ENCODE results near the gene KCNQ1.

The KCNQ1 gene

GRCh38 chr11:2575591-2576051 lies 130.8 kb downstream of the KCNQ1 start:
- TF ChIP-seq CTCF (IDR thresholded peaks at IDR 0.05; ENCODE audit: insufficient read depth, missing control alignments) = no peak
- no peak for DNase-seq (ENCODE audit: insufficient read length, low spot score)
- FAIRE-seq = no peak

GRCh38 chr11:2576111-2576510 lies 131.3 kb downstream of the KCNQ1 start:
- FAIRE-seq (no peak), DNase-seq (ENCODE audit: insufficient read length, low spot score) (no peak)
- no peak for TF ChIP-seq CTCF (IDR thresholded peaks at IDR 0.05; ENCODE audit: insufficient read depth, missing control alignments)

- no peak for DNase-seq (ENCODE audit: insufficient read length, low spot score)
Measured at GRCh38 chr11:2576549-2576948, 131.7 kb downstream of the KCNQ1 start.

GRCh38 chr11:2577031-2577990 lies 132.5 kb downstream of the KCNQ1 start:
- FAIRE-seq = no peak
- no peak for DNase-seq (ENCODE audit: insufficient read length, low spot score)
- TF ChIP-seq CTCF (IDR thresholded peaks at IDR 0.05; ENCODE audit: insufficient read depth, missing control alignments) = no peak

More at GRCh38 chr11:2576549-2576948, 131.7 kb downstream of the KCNQ1 start:
- no peak for FAIRE-seq
- TF ChIP-seq CTCF (IDR thresholded peaks at IDR 0.05; ENCODE audit: insufficient read depth, missing control alignments) = no peak

- DNase-seq (ENCODE audit: insufficient read length, low spot score) = no peak
- FAIRE-seq = no peak
- TF ChIP-seq CTCF (IDR thresholded peaks at IDR 0.05; ENCODE audit: insufficient read depth, missing control alignments) = no peak
Measured at GRCh38 chr11:2577991-2578928, 133.5 kb downstream of the KCNQ1 start.

GRCh38 chr11:2578929-2579270 lies 134.1 kb downstream of the KCNQ1 start:
- DNase-seq (ENCODE audit: insufficient read length, low spot score) = no peak
- TF ChIP-seq CTCF (IDR thresholded peaks at IDR 0.05; ENCODE audit: insufficient read depth, missing control alignments) = no peak
- FAIRE-seq = no peak
